Stimulated activated CD8-positive, alpha-beta memory T cell treated with anti-CD3 and anti-CD28 coated beads, Interleukin-12 subunit alpha, Interleukin-12 subunit beta, amount 100 ng/mL, for 24 hours (primary cell): ENCODE results near the gene FANCC.

Experiments used
- DNase-seq: peaks from one replicate; pipeline ENCODE4 v3.0.0-alpha.2; 2020; ENCODE audit errors: extremely low read depth

The FANCC gene

GRCh38 chr9:95317119-95317892, at the start of gene FANCC:
Gene FANCC, minus strand, starts transcription at chr9:95317709. Its CDS starts 68,418 bp downstream, at chr9:95249291.
- peak; percentile 79 for DNase-seq

DNA sequence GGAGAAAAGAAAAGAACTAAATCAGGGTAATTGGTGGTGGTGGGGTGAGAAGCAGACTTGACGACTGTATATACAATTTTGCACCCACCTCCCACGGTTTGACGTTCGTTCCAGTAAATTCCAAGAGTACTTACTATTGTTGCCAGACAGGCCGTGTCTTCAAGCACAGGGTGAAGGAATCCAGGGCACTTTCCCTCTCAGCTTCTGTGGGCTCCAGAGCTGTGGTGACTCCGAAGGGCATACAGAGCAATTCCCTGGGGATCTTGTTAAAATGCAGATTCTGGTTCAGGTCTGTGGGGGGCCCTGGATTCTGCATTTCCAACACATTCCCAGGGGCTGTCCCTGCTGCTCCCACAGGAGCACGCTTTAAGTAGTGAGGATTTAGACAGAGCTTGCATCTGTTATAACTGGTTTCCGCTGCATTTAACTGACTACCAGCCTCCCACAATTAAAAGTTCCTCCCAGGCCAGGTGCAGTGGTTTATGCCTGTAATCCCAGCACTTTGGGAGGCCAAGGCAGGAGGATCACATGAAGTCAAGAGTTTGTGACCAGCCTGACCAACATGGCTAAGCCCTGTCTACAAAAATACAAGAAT, 49.3 kb upstream of the FANCC start:
- no peak for DNase-seq

GRCh38 chr9:95365766-95366165, 48.3 kb upstream of the FANCC start:
- DNase-seq, result no peak

GRCh38 chr9:95363051-95363841, 45.7 kb upstream of the FANCC start:
- DNase-seq, result no peak

DNA sequence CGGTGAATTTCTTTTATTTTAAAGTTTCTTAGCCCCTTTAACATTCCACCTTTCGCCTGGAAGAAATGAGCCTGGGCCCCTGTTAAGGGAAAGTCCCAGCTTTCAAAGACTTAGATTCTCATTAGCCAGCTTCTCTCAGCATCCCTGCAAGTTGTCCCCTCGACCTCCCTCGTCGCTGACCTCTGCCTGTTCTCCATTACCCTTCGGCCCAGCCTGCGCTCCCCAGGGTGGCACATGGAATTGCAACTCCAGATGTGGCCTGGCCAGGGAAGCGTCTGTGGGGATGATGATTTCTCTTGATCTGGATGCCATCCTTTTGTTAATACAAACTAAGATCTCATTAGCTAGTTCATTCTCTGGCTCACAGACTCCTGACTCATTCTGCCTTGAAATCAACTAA, 43.4 kb upstream of the FANCC start:
- DNase-seq, result no peak

DNA sequence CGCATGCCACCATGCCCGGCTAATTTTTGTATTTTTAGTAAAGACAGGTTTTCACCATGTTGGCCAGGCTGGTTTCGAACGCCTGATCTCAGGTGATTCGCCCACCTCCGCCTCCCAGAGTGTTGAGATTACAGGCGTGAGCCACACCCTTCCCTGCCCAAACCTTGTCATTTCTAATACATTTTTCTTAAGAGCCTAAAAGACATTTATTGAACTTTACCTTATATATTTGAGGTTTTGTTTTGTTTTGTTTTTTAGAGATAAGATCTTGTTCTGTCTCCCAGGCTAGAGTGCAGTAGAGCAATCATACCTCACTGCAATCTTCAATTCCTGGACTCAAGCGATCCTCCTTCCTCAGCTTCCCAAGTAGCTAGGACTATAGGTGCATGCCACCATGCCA, 39.8 kb upstream of the FANCC start:
- DNase-seq, result no peak

- no peak for DNase-seq
Measured at GRCh38 chr9:95355500-95355899, 38.0 kb upstream of the FANCC start.

DNA sequence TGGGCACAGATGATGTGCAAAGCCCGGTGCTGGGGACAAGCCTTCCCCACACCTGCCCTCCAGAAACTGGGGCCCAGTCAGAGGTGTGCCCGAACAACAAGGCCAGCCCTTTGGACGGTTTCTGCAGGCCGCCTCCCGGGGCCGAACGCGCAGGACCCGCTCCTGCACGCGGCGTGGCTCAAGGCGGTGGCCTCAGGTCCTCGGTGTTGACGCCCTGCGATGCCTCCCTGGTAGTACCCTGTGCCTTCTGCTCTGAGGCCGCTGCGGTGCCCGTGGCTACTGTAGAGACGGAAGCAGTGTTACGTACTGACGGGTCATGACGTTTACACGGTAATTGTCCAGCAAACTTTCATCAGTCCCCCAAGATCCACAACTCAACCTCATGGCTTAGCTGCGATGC, 33.5 kb upstream of the FANCC start:
- no peak for DNase-seq

GRCh38 chr9:95350266-95350665, 32.8 kb upstream of the FANCC start:
- no peak for DNase-seq

GRCh38 chr9:95349091-95350038, 31.9 kb upstream of the FANCC start:
- DNase-seq, result no peak

DNA sequence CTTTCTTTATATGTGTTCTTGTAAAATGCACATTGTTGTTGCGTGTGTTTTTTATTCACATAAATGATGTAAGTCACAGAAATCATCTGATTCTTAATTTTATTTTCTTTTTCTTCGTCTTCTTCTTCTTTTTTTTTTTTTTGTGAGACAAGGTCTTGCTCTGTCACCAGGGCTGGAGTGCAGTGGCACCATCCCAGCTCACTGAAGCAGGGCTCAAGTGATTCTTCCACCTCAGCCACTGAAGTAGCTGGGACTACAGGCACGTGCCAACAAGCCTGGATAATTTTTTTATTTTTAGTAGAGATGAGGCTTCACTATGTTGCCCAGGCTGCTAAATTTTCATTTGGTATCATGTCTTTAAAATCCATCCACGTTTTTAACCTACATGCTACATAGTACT, 28.5 kb upstream of the FANCC start:
- no peak for DNase-seq

DNA sequence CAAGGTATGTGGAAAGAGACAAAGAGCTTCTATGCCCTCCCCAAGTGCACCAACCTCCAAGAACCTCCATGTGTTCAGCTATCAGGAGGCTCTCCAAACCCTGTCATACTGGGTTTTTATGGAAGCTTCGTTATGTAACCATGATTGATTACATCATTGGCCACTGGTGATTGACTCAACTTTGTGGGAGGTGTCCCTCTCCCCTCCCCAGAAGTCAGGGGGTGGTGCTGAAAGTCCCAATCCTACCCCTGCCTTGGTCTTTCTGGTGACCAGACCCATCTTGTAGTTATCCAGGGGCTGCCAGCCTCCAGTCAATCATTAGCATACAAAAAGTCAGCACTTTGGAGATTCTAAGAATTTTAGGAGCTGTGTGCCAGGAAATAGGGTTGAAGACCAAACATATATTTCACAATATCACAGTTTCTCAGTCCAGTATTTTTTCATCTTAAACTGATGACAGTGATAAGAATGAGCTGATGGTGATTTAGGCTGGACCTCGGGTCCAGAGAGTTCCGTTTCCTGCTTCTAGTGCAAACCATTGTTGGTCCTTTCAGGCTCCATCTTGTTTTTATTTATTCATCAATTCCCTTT, 27.3 kb upstream of the FANCC start:
- no peak for DNase-seq

- DNase-seq, result no peak
Measured at GRCh38 chr9:95343725-95344287, 26.3 kb upstream of the FANCC start.

DNA sequence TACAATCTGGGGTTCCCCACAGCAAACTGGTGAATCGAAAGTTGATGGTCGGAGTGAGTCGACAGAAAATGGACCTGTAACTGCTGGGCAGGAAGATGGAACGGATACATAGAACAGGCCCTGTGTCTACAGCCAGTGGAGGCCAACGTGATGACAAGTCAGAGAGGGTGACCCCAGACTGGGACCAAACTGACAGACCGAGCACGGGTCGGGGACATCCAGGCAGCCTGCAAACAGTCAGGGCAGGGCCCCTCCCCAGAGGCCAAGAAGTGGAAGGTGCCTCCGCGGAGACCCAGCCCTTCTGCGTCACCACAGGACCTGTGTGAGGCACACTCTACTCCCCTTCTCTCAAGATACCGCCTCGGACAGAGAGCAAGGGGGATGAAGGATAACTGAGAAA, 25.1 kb upstream of the FANCC start:
- DNase-seq, result no peak

DNA sequence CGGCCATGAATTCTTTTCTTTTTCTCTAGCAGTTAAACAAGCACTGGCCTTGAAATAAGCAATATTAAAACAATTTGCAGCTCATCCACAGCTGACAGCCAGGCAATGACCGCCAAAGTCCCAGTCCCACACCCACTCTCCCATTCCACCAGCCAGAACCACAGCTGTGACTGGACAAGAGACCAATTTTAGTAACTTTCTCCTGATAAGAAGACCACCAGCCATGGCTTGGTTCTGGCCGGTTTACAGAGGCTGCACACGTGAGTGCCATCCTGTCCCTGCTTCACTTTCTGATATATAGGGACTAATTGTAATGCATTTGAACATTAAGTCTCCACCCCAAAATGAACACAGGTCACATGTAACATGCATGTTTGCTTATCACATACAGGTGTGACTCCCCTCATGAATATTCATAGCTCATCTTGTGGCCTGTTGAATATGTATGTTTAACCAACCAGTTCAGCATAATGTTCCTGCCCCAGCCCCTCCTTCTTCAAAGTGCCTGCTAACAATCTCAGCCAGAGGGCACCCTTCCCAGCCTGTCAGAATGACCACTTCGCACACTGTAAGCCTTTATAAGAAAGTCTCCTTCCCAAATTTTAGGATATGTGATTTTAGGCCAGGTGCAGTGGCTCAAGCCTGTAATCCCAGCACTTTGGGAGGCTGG, 23.9 kb upstream of the FANCC start:
- no peak for DNase-seq

- no peak for DNase-seq
Measured at GRCh38 chr9:95338243-95338642, 20.7 kb upstream of the FANCC start.

DNA sequence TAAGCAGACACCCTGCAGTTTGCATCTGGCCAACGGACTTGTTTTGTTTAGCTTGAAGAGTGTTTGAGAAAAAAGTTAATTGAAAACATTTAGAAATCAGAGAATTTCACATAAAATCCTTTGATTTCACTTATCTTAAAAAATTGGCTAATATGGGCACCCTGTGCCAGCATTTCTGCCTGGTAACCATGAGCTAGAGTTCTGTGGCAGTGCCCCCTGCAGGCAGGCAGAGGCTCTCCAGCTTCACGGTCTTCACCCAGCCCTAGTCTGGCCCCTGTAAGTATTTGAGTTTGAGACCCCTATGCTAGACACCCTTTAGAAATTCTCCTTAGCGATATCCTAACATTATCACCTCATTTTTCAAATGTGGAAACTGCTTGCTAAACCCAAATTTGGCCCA, 18.8 kb upstream of the FANCC start:
- no peak for DNase-seq

- no peak for DNase-seq
Measured at GRCh38 chr9:95333426-95333825, 15.9 kb upstream of the FANCC start.

DNA sequence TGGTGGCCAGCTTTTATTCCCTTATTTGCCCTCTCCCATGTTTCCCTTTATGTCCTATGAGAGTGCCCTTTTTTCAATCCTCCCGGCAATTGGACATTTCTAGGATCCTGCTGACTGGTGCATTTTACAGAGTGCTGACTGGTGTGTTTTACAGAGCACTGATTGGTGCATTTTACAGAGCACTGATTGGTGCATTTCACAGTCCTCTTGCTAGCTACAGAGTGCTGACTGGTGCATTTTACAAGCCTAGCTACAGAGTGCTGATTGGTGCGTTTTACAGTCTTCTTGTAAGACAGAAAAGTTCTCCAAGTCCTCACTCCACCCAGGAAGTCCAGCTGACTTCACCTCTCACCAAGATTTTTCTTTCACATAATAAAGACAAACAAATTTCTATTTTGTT, 15.4 kb upstream of the FANCC start:
- no peak for DNase-seq

DNA sequence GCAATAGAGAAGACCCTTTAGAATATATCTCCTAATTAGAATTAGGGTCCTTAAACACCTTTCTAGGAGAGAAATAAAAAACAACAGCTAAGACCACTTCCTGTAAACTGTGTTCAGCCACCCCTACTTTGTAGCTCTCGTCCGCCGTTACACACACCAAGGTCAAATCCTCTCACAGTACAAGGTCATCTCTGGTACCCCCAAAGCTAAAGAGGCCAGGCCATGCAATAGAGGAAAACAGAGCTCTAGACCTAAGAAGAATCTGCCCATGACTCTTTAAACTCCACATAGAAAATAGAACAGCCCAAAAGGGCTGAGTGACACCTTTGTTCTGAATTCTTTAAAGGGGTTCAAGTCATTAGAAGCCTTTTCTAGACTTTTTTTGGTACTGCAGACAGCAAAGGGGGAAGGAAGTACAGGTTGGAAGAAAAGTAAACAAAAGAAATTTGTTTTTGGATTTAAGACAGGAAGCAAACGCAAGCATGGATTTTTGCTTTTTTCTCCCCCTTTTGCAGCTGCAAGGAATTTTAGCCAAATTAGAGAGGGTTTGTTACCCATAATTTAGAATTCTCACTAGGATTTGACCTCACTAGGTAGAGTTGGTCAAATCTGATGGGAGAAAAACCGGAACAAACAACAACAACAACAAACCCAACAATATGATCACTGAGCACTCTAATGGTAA, 13.4 kb upstream of the FANCC start:
- no peak for DNase-seq
